ENCODE measurements around the gene EAF1. TPM values are rescaled to one million over a fixed set of nuclear protein-coding genes. Genes with fewer than 3 reads are reported as not detected.
A peak's percentile ranks its signal among the peaks of the same experiment; 100 is the strongest.

Gene EAF1
- total RNA-seq, 6 experiments from 2014 or later: 11.6 to 27.7 (median 17.1) TPM

GRCh38 chr3:15426579-15427118, 749 bp upstream of the EAF1 start:
- intact Hi-C loops (cut with DNase I): no loop called here
- no peak for TF ChIP-seq POLR2A (IDR thresholded peaks at IDR 0.05)
- TF ChIP-seq CTCF (IDR thresholded peaks at IDR 0.05): no peak
- DNase-seq (no peak), ATAC-seq (no peak)
- H3K9me3 ChIP-seq: no peaks in the 10 kb centered on the region
- H3K27ac ChIP-seq: peak overlapping the region in 2 of 3 donors; percentile 59 to 79
- peak overlapping the region; percentile 69 to 98 (median 76) for H3K4me3 ChIP-seq
- no peaks in the 10 kb centered on the region for H3K27me3 ChIP-seq
- peaks cover 0 to 28% (median 2%) of the 10 kb centered on the region in 4 donors for H3K36me3 ChIP-seq
- H3K4me1 ChIP-seq: peaks cover 0 to 32% (median 13%) of the 10 kb centered on the region in 4 donors
- 45% methylated on average over 16 of the region's 16 CpGs for WGBS (ENCODE audit: insufficient coverage, low coverage, low lambda C conversion rate, missing lambda C conversion rate)

- H3K9me3 ChIP-seq: no peaks in the 10 kb centered on the region
- peaks cover 0 to 32% (median 7%) of the 10 kb centered on the region in 4 donors for H3K36me3 ChIP-seq
- DNase-seq: peak in 2 of 3 donors; percentile 36 to 64
- H3K4me3 ChIP-seq: peak overlapping the region; percentile 69 to 98 (median 76)
- H3K27ac ChIP-seq: peak overlapping the region; percentile 59 to 90 (median 79)
- intact Hi-C loops (cut with DNase I): no loop called here
- no peaks in the 10 kb centered on the region for H3K27me3 ChIP-seq
- no peak for TF ChIP-seq POLR2A (IDR thresholded peaks at IDR 0.05)
- no peak for TF ChIP-seq CTCF (IDR thresholded peaks at IDR 0.05)
- peak; percentile 62 to 75 (median 72) for ATAC-seq
- peaks cover 0 to 32% (median 13%) of the 10 kb centered on the region in 4 donors for H3K4me1 ChIP-seq
- under 1% methylated on average over 11 of the region's 11 CpGs for WGBS (ENCODE audit: insufficient coverage, low coverage, low lambda C conversion rate, missing lambda C conversion rate)
Observed at GRCh38 chr3:15427981-15428380, 583 bp downstream of the EAF1 start.

- ATAC-seq (peak in 2 of 4 donors; percentile 4 to 51), DNase-seq (no peak)
- intact Hi-C loops (cut with DNase I): no loop called here
- H3K9me3 ChIP-seq: no peaks in the 10 kb centered on the region
- peak overlapping the region; percentile 69 to 98 (median 76) for H3K4me3 ChIP-seq
- peaks cover 0 to 32% (median 8%) of the 10 kb centered on the region in 4 donors for H3K36me3 ChIP-seq
- WGBS (ENCODE audit: insufficient coverage, low coverage, low lambda C conversion rate, missing lambda C conversion rate): 0% methylated on average over 9 of the region's 9 CpGs
- H3K27ac ChIP-seq: peak overlapping the region in 2 of 3 donors; percentile 22 to 79
- H3K4me1 ChIP-seq: peaks cover 0 to 32% (median 13%) of the 10 kb centered on the region in 4 donors
- TF ChIP-seq CTCF (IDR thresholded peaks at IDR 0.05) (no peak), POLR2A (IDR thresholded peaks at IDR 0.05) (no peak)
- no peaks in the 10 kb centered on the region for H3K27me3 ChIP-seq
Observed at GRCh38 chr3:15428539-15428938, 1.1 kb downstream of the EAF1 start.

GRCh38 chr3:15429080-15429479, 1.7 kb downstream of the EAF1 start:
- H3K27ac ChIP-seq: no peak overlapping the region
- ATAC-seq (no peak), DNase-seq (no peak)
- no peaks in the 10 kb centered on the region for H3K27me3 ChIP-seq
- 85% methylated on average over 6 of the region's 6 CpGs for WGBS (ENCODE audit: insufficient coverage, low coverage, low lambda C conversion rate, missing lambda C conversion rate)
- peak overlapping the region; percentile 69 to 98 (median 76) for H3K4me3 ChIP-seq
- H3K9me3 ChIP-seq: no peaks in the 10 kb centered on the region
- H3K4me1 ChIP-seq: peaks cover 0 to 32% (median 13%) of the 10 kb centered on the region in 4 donors
- TF ChIP-seq POLR2A (IDR thresholded peaks at IDR 0.05) (no peak), CTCF (IDR thresholded peaks at IDR 0.05) (no peak)
- H3K36me3 ChIP-seq: peaks cover 0 to 34% (median 11%) of the 10 kb centered on the region in 4 donors
- intact Hi-C loops (cut with DNase I): no loop called here
